ENCODE measurements around the gene POTEF.
"Not testable (repeated sequence)": the region's sequence is repeated elsewhere in the genome, so short reads cannot be mapped to it uniquely, and the experiment has no call there.

The POTEF gene

DNA sequence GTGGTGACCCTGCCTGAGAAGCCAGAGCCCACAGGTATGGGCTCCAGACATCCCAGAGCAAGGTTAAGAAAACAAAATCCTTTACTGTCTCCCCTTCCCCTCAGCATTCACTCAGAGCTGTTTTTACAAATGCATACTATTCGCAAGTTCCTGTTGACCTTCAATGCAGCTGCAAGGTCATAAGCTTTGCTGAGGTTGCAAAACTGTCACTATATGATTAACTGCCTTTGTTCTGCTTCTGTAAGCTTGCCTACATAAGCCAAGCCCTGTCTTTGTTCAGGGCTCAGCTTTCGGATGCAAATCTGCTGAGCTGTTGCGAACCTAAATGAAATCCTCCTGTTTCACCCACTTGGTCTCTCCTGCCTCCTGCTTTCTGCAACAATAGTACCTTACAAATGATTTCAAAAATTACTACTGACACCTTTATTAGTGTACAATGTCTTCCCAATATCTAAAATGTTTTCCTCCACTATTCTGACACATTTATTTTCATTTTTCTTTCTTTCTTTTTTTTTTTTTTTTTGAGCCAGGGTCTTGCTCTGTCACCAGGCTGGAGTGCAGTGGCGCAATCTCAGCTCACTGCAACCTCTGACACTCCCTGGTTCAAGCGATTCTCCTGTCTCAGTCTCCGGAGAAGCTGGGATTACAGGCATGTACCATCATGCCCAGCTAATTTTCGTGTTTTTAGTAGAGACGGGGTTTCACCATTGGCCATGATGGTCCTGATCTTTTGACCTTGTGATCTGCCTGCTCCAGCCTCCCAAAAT is 26.2 kb downstream of the POTEF start:
- peak; percentile 8 for DNase-seq

DNA sequence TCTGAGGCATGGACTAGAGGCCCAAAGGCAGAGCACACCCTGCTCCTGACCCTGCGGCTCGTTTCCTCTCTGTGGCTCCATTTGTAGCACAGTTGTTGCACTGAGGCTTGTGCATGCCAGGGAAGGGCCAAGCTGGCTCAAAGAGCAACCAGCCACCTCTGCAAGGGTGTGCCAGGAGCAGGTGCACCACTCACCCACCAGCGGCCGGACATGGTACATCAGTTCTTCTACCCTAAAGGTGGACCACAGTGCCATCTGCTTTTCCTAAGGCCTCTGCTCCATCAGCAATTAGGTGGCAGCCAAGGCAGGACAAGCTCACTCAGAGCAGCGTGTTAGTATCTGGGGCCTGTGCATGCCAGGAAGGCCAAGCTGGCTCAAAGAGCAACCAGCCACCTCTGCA is 66.4 kb downstream of the POTEF start:
- DNase-seq, result not testable (repeated sequence)

DNA sequence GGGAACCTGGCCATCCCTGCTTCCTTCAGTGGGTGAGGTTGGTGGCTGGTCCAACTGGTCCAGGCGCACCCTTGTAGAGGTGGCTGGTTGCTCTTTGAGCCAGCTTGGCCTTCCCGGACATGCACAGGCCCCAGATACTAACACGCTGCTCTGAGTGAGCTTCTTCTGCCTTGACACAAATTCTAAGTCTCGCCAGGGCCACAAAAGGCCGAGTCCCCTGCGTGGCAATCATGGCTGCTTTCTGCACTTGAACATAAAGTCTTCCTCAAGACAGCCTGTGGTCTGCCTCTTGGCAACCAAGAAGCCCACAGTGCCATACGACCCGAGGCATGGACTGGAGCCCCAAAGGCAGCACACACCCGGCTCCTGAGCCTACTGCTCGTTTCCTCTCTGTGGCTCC is 69.0 kb downstream of the POTEF start:
- not testable (repeated sequence) for DNase-seq

DNA sequence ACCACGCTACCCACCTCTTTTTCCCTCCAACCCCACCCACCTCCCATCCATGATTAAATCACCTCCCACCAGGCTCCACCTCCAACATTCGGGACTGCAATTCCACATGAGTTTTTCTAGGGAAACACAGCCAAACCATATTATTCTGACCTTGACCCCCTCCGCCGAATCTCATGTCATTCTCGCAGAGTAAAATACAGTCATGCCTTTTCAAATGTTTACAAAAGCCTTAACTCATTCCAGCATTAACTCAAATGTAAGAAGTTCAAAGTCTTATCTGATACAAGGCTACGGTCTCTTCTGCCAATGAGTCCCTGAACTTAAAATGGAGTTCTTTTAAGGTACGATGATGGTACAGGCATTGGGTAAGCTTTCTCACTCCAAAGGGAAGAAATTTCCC is 72.7 kb downstream of the POTEF start:
- DNase-seq, result not testable (repeated sequence)

DNA sequence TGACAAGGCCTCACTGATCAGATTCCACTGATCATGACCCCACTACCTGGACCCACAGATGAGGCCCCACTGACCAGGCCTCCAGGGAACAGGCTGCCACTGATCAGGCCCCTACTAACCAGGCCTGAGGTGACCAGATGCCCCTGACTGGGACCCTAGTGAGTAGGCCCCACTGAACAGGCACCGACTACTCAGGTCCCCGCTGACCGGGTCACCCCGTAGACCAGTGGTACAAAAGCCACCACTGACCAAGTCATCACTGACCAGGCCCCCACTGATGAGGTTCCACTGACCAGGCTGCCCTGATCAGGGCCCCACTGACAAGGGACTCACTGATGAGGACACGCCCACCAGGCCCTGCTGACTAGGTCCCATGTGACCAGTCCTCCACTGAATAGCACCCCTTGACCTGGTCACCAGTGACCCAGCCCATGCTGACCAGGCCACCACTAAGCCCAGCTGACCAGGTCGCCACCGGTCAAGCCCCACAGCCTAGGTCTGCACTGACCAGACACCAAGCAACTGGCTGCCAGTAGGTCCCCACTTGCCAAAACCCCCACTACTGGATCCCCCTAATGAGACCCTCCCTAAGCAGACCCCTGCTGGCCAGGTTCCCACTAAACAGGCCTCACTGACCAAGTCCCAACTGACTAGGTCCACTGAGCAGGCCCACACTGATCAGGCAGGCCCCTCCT is 75.7 kb downstream of the POTEF start:
- not testable (repeated sequence) for DNase-seq

DNA sequence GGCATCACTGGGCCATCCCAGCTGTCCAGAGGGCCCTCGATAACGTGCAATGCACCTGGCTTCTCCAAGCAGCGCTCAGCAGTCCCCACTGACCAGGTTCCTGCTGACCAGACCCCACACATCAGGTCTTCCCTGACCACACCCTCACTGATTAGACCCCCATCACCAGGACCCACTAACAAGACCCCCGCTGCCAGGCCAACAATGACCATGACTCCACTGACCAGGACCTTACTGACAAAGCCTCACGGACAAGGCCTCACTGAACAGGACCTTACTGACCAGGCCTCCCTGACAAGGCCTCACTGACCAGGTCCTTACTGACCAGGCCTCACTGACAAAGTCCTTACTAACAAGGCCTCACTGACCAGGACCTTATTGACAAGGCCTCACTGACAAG is 76.6 kb downstream of the POTEF start:
- not testable (repeated sequence) for DNase-seq

DNA sequence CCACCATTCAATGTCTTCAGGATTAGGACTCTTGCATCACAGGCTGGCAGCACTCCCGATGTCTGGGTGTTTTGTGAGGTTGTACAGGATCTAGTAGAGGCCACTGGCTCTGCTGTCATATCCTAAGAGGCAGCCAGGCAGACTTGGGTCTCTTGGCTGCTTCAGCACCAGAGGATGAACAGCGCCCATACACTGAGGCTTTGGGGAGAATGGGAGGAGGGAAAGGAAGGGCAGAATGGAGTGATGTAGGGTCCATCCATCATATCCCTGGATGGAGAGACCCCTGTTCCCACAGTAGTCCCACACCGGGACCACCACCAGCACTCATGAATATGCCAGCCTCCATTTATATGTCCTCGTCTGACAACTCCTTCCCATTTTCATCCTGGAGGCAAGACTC is 80.6 kb downstream of the POTEF start:
- DNase-seq, result not testable (repeated sequence)

DNA sequence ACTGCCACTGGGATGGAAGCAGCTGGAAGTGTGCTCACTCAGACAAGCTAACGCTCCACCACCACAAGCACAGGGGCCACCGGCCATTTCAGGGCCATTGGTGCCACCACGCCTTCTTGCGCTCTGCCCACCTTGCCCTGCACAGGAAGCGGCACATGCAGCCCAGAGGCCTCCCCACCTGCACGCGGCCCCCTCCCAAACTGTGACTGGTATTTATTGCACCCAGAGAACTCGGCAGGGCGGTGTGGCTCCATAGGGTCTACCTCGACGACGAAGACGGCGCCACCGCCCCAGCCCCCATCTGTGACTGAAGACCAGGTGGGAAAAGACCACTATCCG is 90.8 kb downstream of the POTEF start:
- DNase-seq, result not testable (repeated sequence)

DNA sequence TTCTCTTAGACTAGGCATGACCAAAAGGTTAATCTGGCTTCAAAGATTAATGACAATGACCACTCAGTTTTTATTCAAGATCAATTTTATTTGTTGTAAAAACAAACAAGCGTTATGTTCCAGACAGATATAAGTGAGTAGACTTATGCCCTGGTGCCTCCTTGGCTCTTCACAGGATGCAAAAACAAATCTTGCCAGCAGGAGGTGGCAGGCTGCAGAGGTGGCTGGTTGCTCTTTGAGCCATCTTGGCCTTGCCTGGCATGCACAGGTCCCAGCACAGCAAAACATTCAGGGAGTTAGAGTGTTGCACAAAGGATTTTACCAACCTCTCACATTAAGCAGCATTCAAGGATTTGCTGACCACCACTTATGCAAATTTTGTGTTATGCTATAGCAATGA is 103.1 kb downstream of the POTEF start:
- not testable (repeated sequence) for DNase-seq

All from eye (tissue), 1 donor.